ENCODE results near the gene MYCN. TPM values are rescaled to one million over a fixed set of nuclear protein-coding genes. Genes with fewer than 3 reads are reported as not detected.
A peak's percentile ranks its signal among the peaks of the same experiment; 100 is the strongest.

Gene MYCN
- total and polyA plus RNA-seq, 2 of the 8 experiments (the other 6 are each of a cell fraction or from before 2014, with no cell fraction given), result 87.8 to 137 TPM

- H2BK120ac ChIP-seq (replicated peaks; ENCODE audit: low read depth, low read length), result no peak overlapping the region
- H3K79me1 ChIP-seq (ENCODE audit: low read depth, low read length), result peaks cover 3% of the 10 kb centered on the region; the same call in 1 of the 2 replicates
- ChIA-PET POLR2A (ENCODE audit: partially characterized antibody) (interaction anchor here (1.0 to 1.6 kb wide), 6 partner anchors 11 to 162 kb away, joined by 3 to 8 read pairs (median 4); no protein-coding TSS in a partner anchor), CTCF (ENCODE audit: partially characterized antibody) (interaction anchor here (0.7 to 5.6 kb wide), 24 partner anchors 12 to 566 kb away, joined by 3 to 54 read pairs (median 4); no protein-coding TSS in a partner anchor)
- no peak overlapping the region for H4K91ac ChIP-seq (replicated peaks; ENCODE audit: insufficient read length, low read length)
- no peaks in the 10 kb centered on the region for H3K9me3 ChIP-seq (ENCODE audit: insufficient read depth in 2 of 2, low read depth in 1 of 2, low read length in 1 of 2)
- H2BK20ac ChIP-seq (ENCODE audit: low read length), result no peak overlapping the region
- peak overlapping the region; percentile 86 to 97 (median 94) for H3K4me3 ChIP-seq (ENCODE audit: extremely low read depth in 1 of 4, insufficient read depth in 2 of 4, low read depth in 3 of 4, low read length in 4 of 4)
- H3K14ac ChIP-seq (ENCODE audit: insufficient read length), result no peak overlapping the region
- peak overlapping the region; percentile 2 for H4K5ac ChIP-seq (ENCODE audit: insufficient read length, low read depth, low read length)
- peak overlapping the region; percentile 47 for H3K4ac ChIP-seq (replicated peaks; ENCODE audit: insufficient read length, low read depth, low read length)
- no peak overlapping the region for H2AK5ac ChIP-seq (ENCODE audit: low read depth, low read length)
- peaks cover 30 to 33% of the 10 kb centered on the region in 2 experiments for H4K20me1 ChIP-seq (replicated peaks in 1 of 2; ENCODE audit: control insufficient read depth in 1 of 2, insufficient read depth in 2 of 2, low read length in 2 of 2)
- H3K27me3 ChIP-seq (replicated peaks in 1 of 4; ENCODE audit: control insufficient read depth in 3 of 4, extremely low read depth in 1 of 4, insufficient read depth in 3 of 4, low read length in 3 of 4), result no peaks in the 10 kb centered on the region
- peaks cover 13 to 62% (median 35%) of the 10 kb centered on the region in 4 experiments for H3K36me3 ChIP-seq (ENCODE audit: control insufficient read depth in 2 of 4, insufficient read depth in 4 of 4, low read length in 3 of 4)
- WGBS, 2 experiments (ENCODE audit: extremely low coverage in 1 of 2, insufficient coverage in 1 of 2, insufficient read length in 1 of 2, insufficient replicate concordance in 2 of 2, low coverage in 1 of 2, low lambda C conversion rate in 2 of 2, missing lambda C conversion rate in 1 of 2), result 1% methylated on average over 10 of the region's 12 CpGs; no CpG with 5 or more reads in 1 of the 2 experiments
- FAIRE-seq, result no peak
- no peak overlapping the region for H2BK15ac ChIP-seq (ENCODE audit: low read length)
- peaks cover 15% of the 10 kb centered on the region for H3K23me2 ChIP-seq (ENCODE audit: low read depth, low read length)
- peak overlapping the region; percentile 93 for H3K18ac ChIP-seq (ENCODE audit: extremely low read depth, low read length)
- no peak overlapping the region for H2BK12ac ChIP-seq (ENCODE audit: low read depth, low read length)
- H3K4me2 ChIP-seq (ENCODE audit: insufficient read depth in 1 of 2, low read depth in 2 of 2, low read length in 2 of 2), result peak overlapping the region; percentile 79 to 91
- peak overlapping the region; percentile 79 for H3K56ac ChIP-seq (replicated peaks; ENCODE audit: insufficient read length, low read depth, low read length)
- peak in 1 of 2 experiments; percentile 71 for DNase-seq (ENCODE audit: low read depth in 1 of 2, low spot score in 2 of 2)
- H2BK5ac ChIP-seq (ENCODE audit: low read depth, low read length), result peak overlapping the region; percentile 77; the same call in 1 of the 2 replicates
- no peak overlapping the region for H2AFZ ChIP-seq (ENCODE audit: low read length)
- H3K4me1 ChIP-seq (replicated peaks in 1 of 4; ENCODE audit: control insufficient read depth in 3 of 4, insufficient read depth in 4 of 4, low read length in 3 of 4), result peaks cover 7 to 15% (median 8%) of the 10 kb centered on the region in 4 experiments; a peak in 6 of 7 replicates
- H3K27ac ChIP-seq (ENCODE audit: low read depth, low read length), result no peak overlapping the region; the same call in 1 of the 2 replicates
- H3K9ac ChIP-seq (replicated peaks in 1 of 4; ENCODE audit: extremely low read depth in 1 of 4, low read depth in 3 of 4, low read length in 3 of 4), result peak overlapping the region; percentile 52 to 77 (median 66); a peak in 5 of 7 replicates
- no peak overlapping the region for H3K23ac ChIP-seq (ENCODE audit: insufficient read length)
- no peak overlapping the region for H4K8ac ChIP-seq (ENCODE audit: extremely low read depth, insufficient read depth, low read length)
- peaks cover 38 to 74% of the 10 kb centered on the region in 2 experiments for H3K79me2 ChIP-seq (ENCODE audit: control insufficient read depth in 1 of 2, insufficient read depth in 2 of 2, low read length in 2 of 2)
- TF ChIP-seq CTCF (IDR thresholded peaks at IDR 0.05; ENCODE audit: control extremely low read depth in 1 of 3, insufficient read depth in 1 of 3, low read depth in 1 of 3, low read length in 3 of 3) (peak; percentile 64 to 81 (median 68)), SAP30 (IDR thresholded peaks at IDR 0.05; ENCODE audit: insufficient read depth, insufficient replicate concordance, low read length) (peak; percentile 64), RXRA (IDR thresholded peaks at IDR 0.05; ENCODE audit: insufficient read depth, low read depth, low read length) (no peak), MAX (IDR thresholded peaks at IDR 0.05) (peak; percentile 38), CHD2 (IDR thresholded peaks at IDR 0.05; ENCODE audit: low read length) (peak; percentile 33; the same call in 1 of the 2 replicates), ASH2L (IDR thresholded peaks at IDR 0.05; ENCODE audit: low read length) (peak; percentile 28), SP2 (IDR thresholded peaks at IDR 0.05; ENCODE audit: low read length) (no peak), CREB1 (IDR thresholded peaks at IDR 0.05) (no peak)
Observed at GRCh38 chr2:15943378-15944280, 3.3 kb downstream of the MYCN start.
